B cell (primary cell): ENCODE results near the gene TENM4. TPM values are rescaled to one million over a fixed set of nuclear protein-coding genes. Genes with fewer than 3 reads are reported as not detected.

ENCODE experiments used
- ATAC-seq: fragments of 200-7000 bp; cut with Tn5 transposase; one replicate; pipeline ENCODE4 v1.10.0; 2021; ENCODE audit warnings: low read depth, mild to moderate bottlenecking, moderate number of reproducible peaks, moderate library complexity
- CTCF ChIA-PET: fragments of 350-600 bp; sonication (Branson Sonifier 250); formaldehyde crosslinking; loops from one replicate; lab custom pipeline; 2021; ENCODE audit warnings: antibody characterized with exemption, inconsistent platforms; lab: Charles Lee
- POLR2A ChIA-PET: fragments of 350-600 bp; sonication (Branson Sonifier 250); formaldehyde crosslinking; loops from one replicate; lab custom pipeline; 2021; ENCODE audit warnings: antibody characterized with exemption; lab: Charles Lee
- DNase-seq: peaks from one replicate; pipeline ENCODE4 v3.0.0; 2013
- H2AFZ ChIP-seq: 2 replicates; pipeline ENCODE4 v1.6.1; 2012; ENCODE audit warnings: mild to moderate bottlenecking, low read depth, low read length; ENCODE audit not compliant: insufficient read depth, poor library complexity, severe bottlenecking
- H3K27ac ChIP-seq, 2 donors: 1 replicate in 1 of 2; 2 replicates in 1 of 2; pipeline ENCODE4 v1.5.1; 2012 to 2013; ENCODE audit warnings: low read length in 2 of 2, mild to moderate bottlenecking in 2 of 2, moderate library complexity in 1 of 2
- H3K27me3 ChIP-seq, 4 experiments: fragments of 200-600 bp in 1 of 4; sonication (generic) in 1 of 4; replicated peaks in 1 of 4; 1 replicate in 2 of 4; 2 replicates in 2 of 4; pipeline versions ENCODE4 v1.6.1 to v1.7.0; 2013 to 2016; ENCODE audit warnings: low read length in 3 of 4, mild to moderate bottlenecking in 2 of 4, mixed read lengths in 1 of 4, moderate library complexity in 1 of 4; ENCODE audit not compliant: insufficient read depth in 4 of 4, control insufficient read depth in 3 of 4; ENCODE audit errors: control extremely low read depth in 1 of 4
- H3K36me3 ChIP-seq, 2 experiments: replicated peaks in 1 of 2; 1 replicate in 1 of 2; 2 replicates in 1 of 2; pipeline versions ENCODE4 v1.6.1 to v1.7.1; 2013; ENCODE audit warnings: low read length in 1 of 2; ENCODE audit not compliant: insufficient read depth in 2 of 2, control insufficient read depth in 1 of 2; ENCODE audit errors: control extremely low read depth in 1 of 2, extremely low read depth in 1 of 2
- H3K4me1 ChIP-seq, 2 donors: fragments of 200-600 bp in 1 of 2; sonication (generic) in 1 of 2; 1 replicate in 1 of 2; 2 replicates in 1 of 2; pipeline versions ENCODE4 v1.5.1 to v1.6.1; 2013 to 2017; ENCODE audit warnings: low read length in 2 of 2; ENCODE audit not compliant: control insufficient read depth in 2 of 2, insufficient read depth in 2 of 2
- H3K4me2 ChIP-seq: replicated peaks from 2 replicates; pipeline ENCODE3; 2012; ENCODE audit warnings: mild to moderate bottlenecking, low read depth, low read length; ENCODE audit not compliant: poor library complexity, severe bottlenecking
- H3K4me3 ChIP-seq, 5 experiments: fragments of 200-600 bp in 1 of 5; sonication (generic) in 1 of 5; 1 replicate in 3 of 5; 2 replicates in 2 of 5; pipeline versions ENCODE4 v1.5.1 to v1.7.0; 2011 to 2016; ENCODE audit warnings: low read length in 4 of 5, mild to moderate bottlenecking in 4 of 5, low read depth in 2 of 5, control low read depth in 1 of 5, moderate library complexity in 1 of 5; ENCODE audit not compliant: insufficient read depth in 1 of 5; ENCODE audit errors: control extremely low read depth in 1 of 5, extremely low read depth in 1 of 5
- H3K79me2 ChIP-seq: fragments of 200-600 bp; sonication (generic); one replicate; pipeline ENCODE4 v1.6.0; 2016; ENCODE audit warnings: low read length; ENCODE audit not compliant: control insufficient read depth, insufficient read depth
- H3K9ac ChIP-seq: fragments of 200-600 bp; sonication (generic); 2 replicates; pipeline ENCODE4 v1.6.1; 2017; ENCODE audit warnings: mild to moderate bottlenecking, low read length, moderate library complexity
- H3K9me3 ChIP-seq, 3 donors: one replicate each; pipeline versions ENCODE4 v1.6.1 to v1.7.1; 2013; ENCODE audit warnings: low read length in 2 of 3; ENCODE audit not compliant: control insufficient read depth in 2 of 3, insufficient read depth in 1 of 3; ENCODE audit errors: control extremely low read depth in 1 of 3
- H4K20me1 ChIP-seq: 2 replicates; pipeline ENCODE4 v1.6.0; 2012; ENCODE audit warnings: mild to moderate bottlenecking, low read length; ENCODE audit not compliant: insufficient read depth, control insufficient read depth, poor library complexity, severe bottlenecking
- H3K27ac Mint-ChIP-seq: one replicate; pipeline ENCODE4 v1.8.0; 2021; ENCODE audit warnings: mixed read lengths
- H3K27me3 Mint-ChIP-seq: one replicate; pipeline ENCODE4 v1.8.0; 2021; ENCODE audit warnings: mixed read lengths
- H3K4me1 Mint-ChIP-seq: one replicate; pipeline ENCODE4 v1.8.0; 2021; ENCODE audit warnings: mixed read lengths
- H3K4me3 Mint-ChIP-seq: one replicate; pipeline ENCODE4 v1.8.0; 2021; ENCODE audit warnings: mixed read lengths
- H3K9me3 Mint-ChIP-seq: one replicate; pipeline ENCODE4 v1.8.0; 2022; ENCODE audit warnings: mixed read lengths; ENCODE audit not compliant: insufficient read depth
- CTCF ChIP-seq: fragments of 200-600 bp; IDR thresholded peaks from one replicate; pipeline ENCODE4 v1.8.0; 2022; ENCODE audit warnings: antibody characterized with exemption, mild to moderate bottlenecking
- EZH2 ChIP-seq: IDR thresholded peaks from 2 replicates; pipeline ENCODE4 v1.6.1; 2012; ENCODE audit warnings: borderline replicate concordance, low read depth, mild to moderate bottlenecking, moderate library complexity, low read length; ENCODE audit not compliant: insufficient read depth, poor library complexity, severe bottlenecking
- WGBS: methylation state at CpG from one replicate; pipeline ENCODE4 v1.1.5; 2013; ENCODE audit warnings: missing lambda C conversion rate; ENCODE audit not compliant: insufficient coverage; 5-methylcytosine and 5-hydroxymethylcytosine counted together
- intact Hi-C: fragments of 100-400 bp; cut with micrococcal nuclease; formaldehyde crosslinking; loops from one replicate; pipeline ENCODE4 v1.10.0; 2022
- polyA plus RNA-seq: library from polyadenylated mRNA; depleted of rRNA; stranded (reverse); fragments of >200 nt; gene quantifications from 2 replicates; pipeline ENCODE4 v1.2.3, GENCODE V29; 2012
- total RNA-seq, 2 donors: library from RNA; stranded (reverse); fragments of 120-200 nt in 1 of 2; gene quantifications; 1 replicate in 1 of 2; 2 replicates in 1 of 2; pipeline versions ENCODE4 v1.2.3 to v1.2.4, GENCODE V29; 2013 to 2022

TENM4 gene
- total and polyA plus RNA-seq, 2 donors (not counting 1 experiment from before 2014, with no cell fraction given): 0.09 to 5.7 TPM

GRCh38 chr11:79237091-79237490, 203.7 kb downstream of the TENM4 start:
- H3K4me3 Mint-ChIP-seq: no peak overlapping the region
- Histone ChIP-seq H4K20me1 (no peaks in the 10 kb centered on the region), H3K27me3 (no peaks in the 10 kb centered on the region), H3K4me2 (no peak overlapping the region), H2AFZ (no peak overlapping the region), H3K27ac (no peak overlapping the region), H3K79me2 (no peaks in the 10 kb centered on the region), H3K4me3 (no peak overlapping the region), H3K9ac (no peak overlapping the region), H3K4me1 (no peaks in the 10 kb centered on the region), H3K9me3 (no peaks in the 10 kb centered on the region), H3K36me3 (no peaks in the 10 kb centered on the region)
- intact Hi-C loops: no loop called here
- no CpG with 5 or more reads among the region's 5 CpGs for WGBS
- H3K27me3 Mint-ChIP-seq: no peaks in the 10 kb centered on the region
- DNase-seq (no peak), ATAC-seq (no peak)
- ChIA-PET POLR2A (no interaction called here), CTCF (no interaction called here)
- TF ChIP-seq CTCF (no peak), EZH2 (no peak)
- no peaks in the 10 kb centered on the region for H3K4me1 Mint-ChIP-seq
- no peaks in the 10 kb centered on the region for H3K9me3 Mint-ChIP-seq
- H3K27ac Mint-ChIP-seq: no peak overlapping the region

GRCh38 chr11:79236541-79236971, 204.3 kb downstream of the TENM4 start:
- TF ChIP-seq EZH2 (no peak), CTCF (no peak)
- Histone ChIP-seq H3K9me3 (no peaks in the 10 kb centered on the region), H3K4me2 (no peak overlapping the region), H3K4me3 (no peak overlapping the region), H3K27ac (no peak overlapping the region), H3K79me2 (no peaks in the 10 kb centered on the region), H3K27me3 (no peaks in the 10 kb centered on the region), H3K9ac (no peak overlapping the region), H2AFZ (no peak overlapping the region), H3K36me3 (no peaks in the 10 kb centered on the region), H4K20me1 (no peaks in the 10 kb centered on the region), H3K4me1 (no peaks in the 10 kb centered on the region)
- ChIA-PET POLR2A (no interaction called here), CTCF (no interaction called here)
- WGBS: 93% methylated on average over 9 of the region's 11 CpGs
- Mint-ChIP-seq H3K9me3 (no peaks in the 10 kb centered on the region), H3K4me1 (no peaks in the 10 kb centered on the region), H3K4me3 (no peak overlapping the region), H3K27me3 (no peaks in the 10 kb centered on the region), H3K27ac (no peak overlapping the region)
- intact Hi-C loops: no loop called here
- ATAC-seq: no peak
- no peak for DNase-seq
